ENCODE measurements around the gene PIK3R2. TPM values are rescaled to one million over a fixed set of nuclear protein-coding genes. Genes with fewer than 3 reads are reported as not detected.
A peak's percentile ranks its signal among the peaks of the same experiment; 100 is the strongest.

Gene PIK3R2
- polyA plus RNA-seq, 1 donor (not counting 4 experiments of a cell fraction or from before 2014, with no cell fraction given): 13.9 TPM

- Histone ChIP-seq H3K9ac (ENCODE audit: control insufficient read depth, extremely low read depth, insufficient read depth, low read length) (no peak overlapping the region), H3K9me1 (ENCODE audit: control insufficient read depth, extremely low read depth, insufficient read depth, low read length) (no peaks in the 10 kb centered on the region), H3K4me1 (ENCODE audit: control insufficient read depth, extremely low read depth, insufficient read depth, low read length) (no peaks in the 10 kb centered on the region), H3K9me3 (ENCODE audit: control insufficient read depth, low read depth, low read length) (no peaks in the 10 kb centered on the region), H3K27ac (ENCODE audit: control insufficient read depth, insufficient read depth, low read length) (no peak overlapping the region), H3K27me3 (ENCODE audit: control insufficient read depth, extremely low read depth, insufficient read depth, low read length) (no peaks in the 10 kb centered on the region), H4K20me1 (ENCODE audit: control insufficient read depth, extremely low read depth, insufficient read depth, low read length) (no peaks in the 10 kb centered on the region), H3K4me3 (ENCODE audit: control insufficient read depth in 2 of 3, extremely low read depth in 1 of 3, insufficient read depth in 2 of 3, low read depth in 1 of 3, low read length in 3 of 3) (no peak overlapping the region), H3K4me2 (ENCODE audit: control insufficient read depth, extremely low read depth, insufficient read depth, low read depth, low read length) (no peak overlapping the region), H3K36me3 (ENCODE audit: control insufficient read depth in 2 of 2, extremely low read depth in 1 of 2, insufficient read depth in 2 of 2, low read length in 2 of 2) (no peaks in the 10 kb centered on the region), H3K79me2 (ENCODE audit: control insufficient read depth, insufficient read depth, low read length) (no peaks in the 10 kb centered on the region), H2AFZ (ENCODE audit: control insufficient read depth, low read length) (no peak overlapping the region)
- no peak for FAIRE-seq
- dilution Hi-C loops (cut with MboI; ENCODE audit: extremely low pct_ligation_motif_present, low sequenced_read_pairs): no loop called here
- DNase-seq (ENCODE audit: low read depth, low spot score): no peak
- TF ChIP-seq EZH2 (IDR thresholded peaks at IDR 0.05; ENCODE audit: low read length): no peak
These were observed 32.6 kb downstream of the PIK3R2 start for GRCh38 chr19:18185538-18185937.

- dilution Hi-C loops (cut with MboI; ENCODE audit: extremely low pct_ligation_motif_present, low sequenced_read_pairs): no loop called here
- Histone ChIP-seq H3K36me3 (ENCODE audit: control insufficient read depth in 2 of 2, extremely low read depth in 1 of 2, insufficient read depth in 2 of 2, low read length in 2 of 2) (peaks cover 0 to 2% of the 10 kb centered on the region in 2 experiments), H4K20me1 (ENCODE audit: control insufficient read depth, extremely low read depth, insufficient read depth, low read length) (no peaks in the 10 kb centered on the region), H3K9me1 (ENCODE audit: control insufficient read depth, extremely low read depth, insufficient read depth, low read length) (peaks cover 4% of the 10 kb centered on the region), H3K9me3 (ENCODE audit: control insufficient read depth, low read depth, low read length) (no peaks in the 10 kb centered on the region), H3K4me1 (ENCODE audit: control insufficient read depth, extremely low read depth, insufficient read depth, low read length) (peaks cover 20% of the 10 kb centered on the region), H2AFZ (ENCODE audit: control insufficient read depth, low read length) (no peak overlapping the region), H3K27ac (ENCODE audit: control insufficient read depth, insufficient read depth, low read length) (no peak overlapping the region), H3K27me3 (ENCODE audit: control insufficient read depth, extremely low read depth, insufficient read depth, low read length) (no peaks in the 10 kb centered on the region), H3K9ac (ENCODE audit: control insufficient read depth, extremely low read depth, insufficient read depth, low read length) (no peak overlapping the region), H3K4me3 (ENCODE audit: control insufficient read depth in 2 of 3, extremely low read depth in 1 of 3, insufficient read depth in 2 of 3, low read depth in 1 of 3, low read length in 3 of 3) (no peak overlapping the region), H3K4me2 (ENCODE audit: control insufficient read depth, extremely low read depth, insufficient read depth, low read depth, low read length) (no peak overlapping the region), H3K79me2 (ENCODE audit: control insufficient read depth, insufficient read depth, low read length) (peaks cover 6% of the 10 kb centered on the region)
- no peak for TF ChIP-seq EZH2 (IDR thresholded peaks at IDR 0.05; ENCODE audit: low read length)
- no peak for TF ChIP-seq CTCF (optimal IDR thresholded peaks at IDR 0.05 in 1 of 3, IDR thresholded peaks at IDR 0.05 in 1 of 3, conservative IDR thresholded peaks at IDR 0.05 in 1 of 3; ENCODE audit: extremely low read depth in 1 of 3, insufficient read depth in 2 of 3, low read length in 3 of 3)
- FAIRE-seq (no peak), DNase-seq (ENCODE audit: low read depth, low spot score) (no peak)
These were observed 37.3 kb downstream of the PIK3R2 start for GRCh38 chr19:18190278-18190677.

- Histone ChIP-seq H3K4me1 (ENCODE audit: control insufficient read depth, extremely low read depth, insufficient read depth, low read length) (peaks cover 20% of the 10 kb centered on the region), H3K9me3 (ENCODE audit: control insufficient read depth, low read depth, low read length) (no peaks in the 10 kb centered on the region), H3K9me1 (ENCODE audit: control insufficient read depth, extremely low read depth, insufficient read depth, low read length) (peaks cover 4% of the 10 kb centered on the region), H3K27me3 (ENCODE audit: control insufficient read depth, extremely low read depth, insufficient read depth, low read length) (no peaks in the 10 kb centered on the region), H3K9ac (ENCODE audit: control insufficient read depth, extremely low read depth, insufficient read depth, low read length) (peak overlapping the region; percentile 85), H3K4me3 (ENCODE audit: control insufficient read depth in 2 of 3, extremely low read depth in 1 of 3, insufficient read depth in 2 of 3, low read depth in 1 of 3, low read length in 3 of 3) (peak overlapping the region in 2 of 3 experiments; percentile 81 to 82), H3K4me2 (ENCODE audit: control insufficient read depth, extremely low read depth, insufficient read depth, low read depth, low read length) (peak overlapping the region; percentile 93), H3K36me3 (ENCODE audit: control insufficient read depth in 2 of 2, extremely low read depth in 1 of 2, insufficient read depth in 2 of 2, low read length in 2 of 2) (peaks cover 4 to 9% of the 10 kb centered on the region in 2 experiments), H3K79me2 (ENCODE audit: control insufficient read depth, insufficient read depth, low read length) (peaks cover 6% of the 10 kb centered on the region), H3K27ac (ENCODE audit: control insufficient read depth, insufficient read depth, low read length) (peak overlapping the region; percentile 81), H2AFZ (ENCODE audit: control insufficient read depth, low read length) (peak overlapping the region; percentile 53), H4K20me1 (ENCODE audit: control insufficient read depth, extremely low read depth, insufficient read depth, low read length) (no peaks in the 10 kb centered on the region)
- peak; percentile 49 for DNase-seq (ENCODE audit: low read depth, low spot score)
- TF ChIP-seq EZH2 (IDR thresholded peaks at IDR 0.05; ENCODE audit: low read length) (no peak), CTCF (optimal IDR thresholded peaks at IDR 0.05 in 1 of 3, IDR thresholded peaks at IDR 0.05 in 1 of 3, conservative IDR thresholded peaks at IDR 0.05 in 1 of 3; ENCODE audit: extremely low read depth in 1 of 3, insufficient read depth in 2 of 3, low read length in 3 of 3) (no peak)
- FAIRE-seq: peak; percentile 79
- dilution Hi-C loops (cut with MboI; ENCODE audit: extremely low pct_ligation_motif_present, low sequenced_read_pairs): no loop called here
These were observed 38.7 kb downstream of the PIK3R2 start for GRCh38 chr19:18191640-18192062.

Data from keratinocyte (primary cell).